ENCODE measurements around the gene DCAF5.

DCAF5 gene

DNA sequence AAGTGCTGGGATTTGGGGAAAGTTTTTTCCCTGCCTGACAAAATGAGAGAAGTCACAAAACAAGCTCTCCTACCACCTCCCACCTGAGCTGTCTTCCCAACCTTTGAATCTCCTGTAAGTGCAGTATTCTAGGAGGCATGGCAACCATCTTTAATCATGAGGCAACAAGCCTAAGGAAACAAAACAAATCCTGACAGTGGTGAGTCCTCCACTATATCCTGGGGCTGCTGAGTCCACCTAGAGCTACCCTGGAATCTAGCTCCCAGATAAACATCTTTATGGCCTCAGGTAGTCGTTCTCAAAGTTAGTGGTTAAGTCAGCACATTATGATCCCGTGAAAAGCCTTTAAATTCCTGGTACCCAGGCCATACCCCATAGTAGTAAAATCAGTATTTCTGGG lies 151.5 kb downstream of the DCAF5 start:
- no peak for DNase-seq

All from activated CD4-positive, CD25-positive, alpha-beta regulatory T cell (primary cell).